HL-60 (cell line): ENCODE data around the gene MDP1.

Source experiments
- DNase-seq, 2 experiments: peaks; one replicate each; pipeline ENCODE4 v3.0.0-alpha.2; 2010 to 2020; ENCODE audit warnings: low read depth in 1 of 2, low spot score in 1 of 2
- H3K27ac ChIP-seq: fragments of 250-450 bp; sonication (Bioruptor Pico); replicated peaks from 2 replicates; pipeline ENCODE4 v1.5.1; 2020; ENCODE audit warnings: mild to moderate bottlenecking, moderate library complexity
- H3K27me3 ChIP-seq: fragments of 250-450 bp; sonication (Bioruptor Pico); 2 replicates; pipeline ENCODE4 v1.5.1; 2021; ENCODE audit warnings: mild to moderate bottlenecking, moderate library complexity; ENCODE audit not compliant: insufficient read depth, poor library complexity, severe bottlenecking
- H3K4me3 ChIP-seq: replicated peaks from 2 replicates; pipeline ENCODE4 v1.5.1; 2011; ENCODE audit warnings: mild to moderate bottlenecking, control low read depth, low read length; ENCODE audit not compliant: insufficient read depth
- GABPA ChIP-seq: IDR thresholded peaks from 2 replicates; pipeline ENCODE4 v1.6.1; 2012; ENCODE audit warnings: low read depth
- POLR2AphosphoS5 ChIP-seq: IDR thresholded peaks from 2 replicates; pipeline ENCODE4 v1.6.1; 2012; ENCODE audit warnings: low read depth
- SPI1 ChIP-seq: IDR thresholded peaks from 2 replicates; pipeline ENCODE4 v1.6.1; 2012; ENCODE audit warnings: low read depth, mild to moderate bottlenecking, borderline replicate concordance
- TF ChIP-seq, protein P1 (sequence below): IDR thresholded peaks from one replicate; pipeline ENCODE4 v1.5.1; 2011; ENCODE audit warnings: low read length, control low read depth, inconsistent platforms; ENCODE audit not compliant: insufficient read depth
- TF ChIP-seq, protein P2 (sequence below): IDR thresholded peaks from 2 replicates; pipeline ENCODE4 v1.6.1; 2012; ENCODE audit warnings: low read depth; ENCODE audit not compliant: insufficient replicate concordance

MDP1 gene

DNA sequence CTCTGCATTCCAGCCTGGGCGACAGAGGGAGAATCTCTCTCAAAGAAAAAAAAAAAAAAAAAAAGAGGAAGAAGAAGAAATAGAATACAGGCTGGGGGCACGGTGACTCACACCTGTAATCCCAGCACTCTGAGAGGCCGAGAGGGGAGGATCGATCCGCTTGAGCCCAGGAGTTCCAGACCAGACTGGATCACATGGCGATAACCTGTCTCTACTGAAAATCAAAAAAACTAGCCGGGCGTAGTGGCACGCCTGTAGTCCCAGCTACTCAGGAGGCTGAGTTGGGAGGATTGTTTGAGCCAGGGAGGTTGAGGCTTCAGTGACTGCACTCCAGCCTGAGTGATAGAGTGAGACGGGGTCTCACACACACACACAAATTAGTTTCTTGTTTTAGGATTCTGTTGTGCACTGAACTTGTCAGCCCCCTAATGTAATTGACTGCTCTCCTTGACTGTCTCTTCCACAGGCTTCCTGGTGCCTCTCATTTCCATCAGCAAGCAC lies 27.5 kb upstream of the MDP1 start:
- peak overlapping the region; percentile 97 for H3K27ac ChIP-seq
- H3K27me3 ChIP-seq = no peaks in the 10 kb centered on the region
- peak in 1 of 2 experiments; percentile 38 for DNase-seq
- TF ChIP-seq SPI1 (peak; percentile 18; the same call in 1 of the 2 replicates), POLR2AphosphoS5 (no peak), GABPA (no peak)
- TF ChIP-seq, protein P1, sequence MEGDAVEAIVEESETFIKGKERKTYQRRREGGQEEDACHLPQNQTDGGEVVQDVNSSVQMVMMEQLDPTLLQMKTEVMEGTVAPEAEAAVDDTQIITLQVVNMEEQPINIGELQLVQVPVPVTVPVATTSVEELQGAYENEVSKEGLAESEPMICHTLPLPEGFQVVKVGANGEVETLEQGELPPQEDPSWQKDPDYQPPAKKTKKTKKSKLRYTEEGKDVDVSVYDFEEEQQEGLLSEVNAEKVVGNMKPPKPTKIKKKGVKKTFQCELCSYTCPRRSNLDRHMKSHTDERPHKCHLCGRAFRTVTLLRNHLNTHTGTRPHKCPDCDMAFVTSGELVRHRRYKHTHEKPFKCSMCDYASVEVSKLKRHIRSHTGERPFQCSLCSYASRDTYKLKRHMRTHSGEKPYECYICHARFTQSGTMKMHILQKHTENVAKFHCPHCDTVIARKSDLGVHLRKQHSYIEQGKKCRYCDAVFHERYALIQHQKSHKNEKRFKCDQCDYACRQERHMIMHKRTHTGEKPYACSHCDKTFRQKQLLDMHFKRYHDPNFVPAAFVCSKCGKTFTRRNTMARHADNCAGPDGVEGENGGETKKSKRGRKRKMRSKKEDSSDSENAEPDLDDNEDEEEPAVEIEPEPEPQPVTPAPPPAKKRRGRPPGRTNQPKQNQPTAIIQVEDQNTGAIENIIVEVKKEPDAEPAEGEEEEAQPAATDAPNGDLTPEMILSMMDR = no peak
- TF ChIP-seq, protein P2, sequence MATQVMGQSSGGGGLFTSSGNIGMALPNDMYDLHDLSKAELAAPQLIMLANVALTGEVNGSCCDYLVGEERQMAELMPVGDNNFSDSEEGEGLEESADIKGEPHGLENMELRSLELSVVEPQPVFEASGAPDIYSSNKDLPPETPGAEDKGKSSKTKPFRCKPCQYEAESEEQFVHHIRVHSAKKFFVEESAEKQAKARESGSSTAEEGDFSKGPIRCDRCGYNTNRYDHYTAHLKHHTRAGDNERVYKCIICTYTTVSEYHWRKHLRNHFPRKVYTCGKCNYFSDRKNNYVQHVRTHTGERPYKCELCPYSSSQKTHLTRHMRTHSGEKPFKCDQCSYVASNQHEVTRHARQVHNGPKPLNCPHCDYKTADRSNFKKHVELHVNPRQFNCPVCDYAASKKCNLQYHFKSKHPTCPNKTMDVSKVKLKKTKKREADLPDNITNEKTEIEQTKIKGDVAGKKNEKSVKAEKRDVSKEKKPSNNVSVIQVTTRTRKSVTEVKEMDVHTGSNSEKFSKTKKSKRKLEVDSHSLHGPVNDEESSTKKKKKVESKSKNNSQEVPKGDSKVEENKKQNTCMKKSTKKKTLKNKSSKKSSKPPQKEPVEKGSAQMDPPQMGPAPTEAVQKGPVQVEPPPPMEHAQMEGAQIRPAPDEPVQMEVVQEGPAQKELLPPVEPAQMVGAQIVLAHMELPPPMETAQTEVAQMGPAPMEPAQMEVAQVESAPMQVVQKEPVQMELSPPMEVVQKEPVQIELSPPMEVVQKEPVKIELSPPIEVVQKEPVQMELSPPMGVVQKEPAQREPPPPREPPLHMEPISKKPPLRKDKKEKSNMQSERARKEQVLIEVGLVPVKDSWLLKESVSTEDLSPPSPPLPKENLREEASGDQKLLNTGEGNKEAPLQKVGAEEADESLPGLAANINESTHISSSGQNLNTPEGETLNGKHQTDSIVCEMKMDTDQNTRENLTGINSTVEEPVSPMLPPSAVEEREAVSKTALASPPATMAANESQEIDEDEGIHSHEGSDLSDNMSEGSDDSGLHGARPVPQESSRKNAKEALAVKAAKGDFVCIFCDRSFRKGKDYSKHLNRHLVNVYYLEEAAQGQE = no peak
- peak overlapping the region; percentile 49 for H3K4me3 ChIP-seq

DNA sequence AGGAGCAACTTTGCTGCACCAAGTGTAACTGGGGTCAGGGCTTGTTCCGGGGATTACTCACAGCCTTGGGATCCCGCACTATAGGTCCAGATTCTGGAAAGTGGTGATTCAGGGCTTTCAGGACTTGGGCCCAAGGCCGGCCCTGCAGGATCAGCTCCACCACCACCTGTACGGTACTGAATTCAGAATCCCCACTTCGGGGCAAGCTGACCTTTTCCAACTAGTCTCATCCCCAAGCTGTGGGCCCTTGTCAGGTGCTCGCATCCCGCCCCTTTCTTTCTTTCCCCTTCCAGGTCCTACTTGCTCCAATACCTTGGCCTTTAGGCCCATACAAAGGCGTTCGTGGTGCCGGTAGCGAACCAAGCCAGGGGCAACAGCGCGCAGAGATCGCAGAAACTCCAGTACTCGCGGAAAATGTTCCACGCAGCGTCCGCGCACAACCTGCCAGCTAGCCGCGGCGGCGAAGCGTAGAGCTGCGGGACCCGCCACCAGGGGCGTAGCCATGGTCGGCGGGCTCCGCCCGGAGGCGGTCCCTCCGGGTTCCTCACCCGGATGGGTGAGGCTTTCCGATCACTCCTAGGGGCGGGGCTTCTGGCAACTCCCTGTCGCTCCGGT lies 26.1 kb upstream of the MDP1 start:
- DNase-seq = peak; percentile 22 to 95
- peak overlapping the region; percentile 97 for H3K27ac ChIP-seq
- TF ChIP-seq POLR2AphosphoS5 = no peak
- no peak for TF ChIP-seq SPI1
- TF ChIP-seq GABPA = no peak
- TF ChIP-seq, protein P1 = no peak
- TF ChIP-seq, protein P2 = no peak
- H3K4me3 ChIP-seq = peak overlapping the region; percentile 49
- no peaks in the 10 kb centered on the region for H3K27me3 ChIP-seq

DNA sequence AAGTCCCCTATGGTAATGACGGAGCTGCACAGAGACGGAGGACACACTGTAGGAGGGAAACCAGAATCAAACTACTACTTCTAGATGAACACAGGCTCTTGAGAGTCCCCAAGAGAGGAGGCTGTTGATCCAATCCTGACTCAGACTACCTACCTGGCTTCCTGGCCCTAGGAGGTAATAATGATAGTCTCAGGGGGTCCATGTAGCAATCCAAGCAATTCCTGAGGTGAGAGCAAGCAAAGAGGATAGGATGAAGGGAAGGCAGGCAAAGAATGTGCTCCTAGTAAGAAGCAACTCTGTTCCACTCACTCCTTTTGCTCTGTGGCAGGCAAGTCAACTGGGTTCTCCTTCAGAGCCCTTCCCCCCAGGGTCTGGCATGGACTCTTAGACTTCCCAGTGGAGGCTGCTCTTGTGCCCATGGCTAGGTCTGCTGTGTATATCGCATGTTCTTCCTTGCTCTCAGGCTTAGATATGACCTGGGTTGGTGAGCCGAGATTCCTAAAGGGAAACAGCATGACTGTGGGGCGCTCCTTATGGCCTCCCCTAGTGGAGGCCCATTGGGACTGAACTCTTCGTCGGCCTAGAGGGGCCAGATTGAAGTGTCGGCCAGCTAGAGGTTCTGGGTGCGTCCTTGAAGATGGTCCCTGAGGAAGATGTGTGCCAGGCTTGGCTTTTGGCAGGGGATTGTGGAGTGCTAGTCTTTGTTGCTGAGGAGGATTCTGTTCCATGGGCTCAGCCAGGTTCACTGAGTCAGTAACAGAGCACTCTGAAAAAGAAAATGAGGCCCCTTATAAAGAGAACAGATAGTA lies 24.4 kb upstream of the MDP1 start:
- Histone ChIP-seq H3K27ac (no peak overlapping the region), H3K4me3 (no peak overlapping the region), H3K27me3 (no peaks in the 10 kb centered on the region)
- no peak for DNase-seq
- TF ChIP-seq GABPA (no peak), POLR2AphosphoS5 (no peak), SPI1 (no peak)
- TF ChIP-seq, protein P2 = no peak
- TF ChIP-seq, protein P1 = no peak
